Stimulated activated naive CD4-positive, alpha-beta T cell (primary cell): ENCODE data around the gene MRC2.

Source experiments
- DNase-seq, 6 experiments: peaks; one replicate each; lab custom pipeline; 2025; lab: John Stamatoyannopoulos, UW

The MRC2 gene

GRCh38 chr17:62664336-62665120 lies 37.1 kb downstream of the MRC2 start:
- no peak for DNase-seq

- DNase-seq = no peak
These were observed 38.1 kb downstream of the MRC2 start for GRCh38 chr17:62665599-62665998.

- no peak for DNase-seq
These were observed 38.8 kb downstream of the MRC2 start for GRCh38 chr17:62666061-62666800.

- DNase-seq = no peak
These were observed 39.5 kb downstream of the MRC2 start for GRCh38 chr17:62666801-62667591.

GRCh38 chr17:62668091-62668804 lies 40.8 kb downstream of the MRC2 start:
- DNase-seq = no peak

- DNase-seq = no peak
These were observed 42.8 kb downstream of the MRC2 start for GRCh38 chr17:62670202-62670821.

GRCh38 chr17:62671553-62671952 lies 44.1 kb downstream of the MRC2 start:
- no peak for DNase-seq

- no peak for DNase-seq
These were observed 45.5 kb downstream of the MRC2 start for GRCh38 chr17:62672957-62673356.

GRCh38 chr17:62673614-62674362 lies 46.3 kb downstream of the MRC2 start:
- no peak for DNase-seq

GRCh38 chr17:62674363-62674739 lies 46.9 kb downstream of the MRC2 start:
- no peak for DNase-seq

GRCh38 chr17:62674841-62675240 lies 47.4 kb downstream of the MRC2 start:
- DNase-seq = no peak

- no peak for DNase-seq
These were observed 47.8 kb downstream of the MRC2 start for GRCh38 chr17:62675260-62675659.

- no peak for DNase-seq
These were observed 48.2 kb downstream of the MRC2 start for GRCh38 chr17:62675701-62676100.

GRCh38 chr17:62676231-62676943 lies 48.9 kb downstream of the MRC2 start:
- no peak for DNase-seq

GRCh38 chr17:62676952-62677596 lies 49.6 kb downstream of the MRC2 start:
- no peak for DNase-seq

GRCh38 chr17:62678214-62678919 lies 50.9 kb downstream of the MRC2 start:
- DNase-seq = no peak

GRCh38 chr17:62679866-62680377 lies 52.5 kb downstream of the MRC2 start:
- DNase-seq = no peak

GRCh38 chr17:62680541-62681052 lies 53.1 kb downstream of the MRC2 start:
- DNase-seq = no peak
